ENCODE measurements around the gene ATP6V0A1. TPM values are rescaled to one million over a fixed set of nuclear protein-coding genes. Genes with fewer than 3 reads are reported as not detected.

ATP6V0A1 gene
- total and polyA plus RNA-seq, 10 donors = 23.0 to 140 (median 110) TPM

GRCh38 chr17:42521666-42522262, 63.1 kb downstream of the ATP6V0A1 start:
- peaks cover 39 to 94% (median 66%) of the 10 kb centered on the region in 6 donors for H3K4me1 ChIP-seq
- H3K27me3 ChIP-seq (replicated peaks in 1 of 7) = no peaks in the 10 kb centered on the region
- WGBS, 5 donors = 51 to 90% (median 75%) methylated on average over 10 to 11 of the region's 11 CpGs
- peak; percentile 67 for DNase-seq
- H3K27ac ChIP-seq = peak overlapping the region in 7 of 8 donors; percentile 73 to 91 (median 86)
- no peaks in the 10 kb centered on the region for H3K9me3 ChIP-seq
- peaks cover 0 to 36% (median 14%) of the 10 kb centered on the region in 6 donors for H3K36me3 ChIP-seq
- H3K4me3 ChIP-seq = no peak overlapping the region
- intact Hi-C loops (cut with DNase I; ENCODE audit: low total_unique reads) = no loop called here
- TF ChIP-seq, protein P1, sequence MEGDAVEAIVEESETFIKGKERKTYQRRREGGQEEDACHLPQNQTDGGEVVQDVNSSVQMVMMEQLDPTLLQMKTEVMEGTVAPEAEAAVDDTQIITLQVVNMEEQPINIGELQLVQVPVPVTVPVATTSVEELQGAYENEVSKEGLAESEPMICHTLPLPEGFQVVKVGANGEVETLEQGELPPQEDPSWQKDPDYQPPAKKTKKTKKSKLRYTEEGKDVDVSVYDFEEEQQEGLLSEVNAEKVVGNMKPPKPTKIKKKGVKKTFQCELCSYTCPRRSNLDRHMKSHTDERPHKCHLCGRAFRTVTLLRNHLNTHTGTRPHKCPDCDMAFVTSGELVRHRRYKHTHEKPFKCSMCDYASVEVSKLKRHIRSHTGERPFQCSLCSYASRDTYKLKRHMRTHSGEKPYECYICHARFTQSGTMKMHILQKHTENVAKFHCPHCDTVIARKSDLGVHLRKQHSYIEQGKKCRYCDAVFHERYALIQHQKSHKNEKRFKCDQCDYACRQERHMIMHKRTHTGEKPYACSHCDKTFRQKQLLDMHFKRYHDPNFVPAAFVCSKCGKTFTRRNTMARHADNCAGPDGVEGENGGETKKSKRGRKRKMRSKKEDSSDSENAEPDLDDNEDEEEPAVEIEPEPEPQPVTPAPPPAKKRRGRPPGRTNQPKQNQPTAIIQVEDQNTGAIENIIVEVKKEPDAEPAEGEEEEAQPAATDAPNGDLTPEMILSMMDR (IDR thresholded peaks at IDR 0.05 in 8 of 11, conservative IDR thresholded peaks at IDR 0.05 in 3 of 11) = no peak
- TF ChIP-seq POLR2AphosphoS5 (IDR thresholded peaks at IDR 0.05) (peak; percentile 3 to 33 (median 6)), POLR2A (IDR thresholded peaks at IDR 0.05) (no peak)

- no peak for TF ChIP-seq POLR2AphosphoS5 (IDR thresholded peaks at IDR 0.05)
- TF ChIP-seq POLR2A (IDR thresholded peaks at IDR 0.05) = no peak
- TF ChIP-seq, protein P1 (IDR thresholded peaks at IDR 0.05 in 8 of 11, conservative IDR thresholded peaks at IDR 0.05 in 3 of 11) = no peak
- H3K27ac ChIP-seq = peak overlapping the region in 7 of 8 donors; percentile 73 to 91 (median 86)
These were observed 63.6 kb downstream of the ATP6V0A1 start for GRCh38 chr17:42522263-42522790.

DNA sequence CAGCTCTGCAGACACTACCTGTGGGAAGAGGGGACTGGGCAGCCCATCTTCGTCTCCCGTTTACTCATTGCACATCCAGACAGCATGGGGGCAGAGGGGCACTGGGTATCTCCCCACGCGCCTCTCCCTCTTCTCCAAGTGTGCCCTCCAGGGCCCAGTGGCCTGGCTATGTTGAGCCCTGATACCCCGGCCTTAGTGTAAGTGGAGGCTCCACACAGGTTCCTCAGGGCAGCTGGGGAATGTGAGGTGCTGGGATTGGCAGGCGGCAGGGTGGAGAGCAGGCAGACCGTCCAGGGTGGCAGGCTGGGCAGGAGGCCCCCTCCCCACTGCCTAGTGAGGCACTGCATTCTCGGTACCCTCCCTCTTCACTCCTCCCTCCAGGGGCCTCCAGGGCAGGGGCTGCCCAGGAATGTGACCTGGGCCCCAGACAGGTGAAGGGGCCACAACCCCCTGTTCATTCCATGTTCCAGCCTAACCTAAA, 64.2 kb downstream of the ATP6V0A1 start:
- TF ChIP-seq POLR2A (IDR thresholded peaks at IDR 0.05) (no peak), POLR2AphosphoS5 (IDR thresholded peaks at IDR 0.05) (no peak)
- TF ChIP-seq, protein P1 (IDR thresholded peaks at IDR 0.05 in 8 of 11, conservative IDR thresholded peaks at IDR 0.05 in 3 of 11) = no peak
- DNase-seq = peak; percentile 46
- Histone ChIP-seq H3K9me3 (no peaks in the 10 kb centered on the region), H3K4me3 (no peak overlapping the region), H3K27ac (peak overlapping the region in 7 of 8 donors; percentile 73 to 91 (median 86)), H3K27me3 (replicated peaks in 1 of 7) (no peaks in the 10 kb centered on the region), H3K4me1 (peaks cover 37 to 93% (median 64%) of the 10 kb centered on the region in 6 donors), H3K36me3 (peaks cover 0 to 30% (median 14%) of the 10 kb centered on the region in 6 donors)
- intact Hi-C loops (cut with DNase I; ENCODE audit: low total_unique reads) = no loop called here
- 93 to 97% (median 95%) methylated on average over 4 to 8 of the region's 8 CpGs for WGBS, 5 donors

More at GRCh38 chr17:42522263-42522790, 63.6 kb downstream of the ATP6V0A1 start:
- Histone ChIP-seq H3K9me3 (no peaks in the 10 kb centered on the region), H3K4me3 (no peak overlapping the region), H3K27me3 (replicated peaks in 1 of 7) (no peaks in the 10 kb centered on the region), H3K36me3 (peaks cover 0 to 30% (median 14%) of the 10 kb centered on the region in 6 donors), H3K4me1 (peaks cover 42 to 94% (median 67%) of the 10 kb centered on the region in 6 donors)
- WGBS, 5 donors = 77 to 86% (median 79%) methylated on average over 7 to 9 of the region's 9 CpGs
- peak; percentile 55 for DNase-seq
- intact Hi-C loops (cut with DNase I; ENCODE audit: low total_unique reads) = no loop called here

DNA sequence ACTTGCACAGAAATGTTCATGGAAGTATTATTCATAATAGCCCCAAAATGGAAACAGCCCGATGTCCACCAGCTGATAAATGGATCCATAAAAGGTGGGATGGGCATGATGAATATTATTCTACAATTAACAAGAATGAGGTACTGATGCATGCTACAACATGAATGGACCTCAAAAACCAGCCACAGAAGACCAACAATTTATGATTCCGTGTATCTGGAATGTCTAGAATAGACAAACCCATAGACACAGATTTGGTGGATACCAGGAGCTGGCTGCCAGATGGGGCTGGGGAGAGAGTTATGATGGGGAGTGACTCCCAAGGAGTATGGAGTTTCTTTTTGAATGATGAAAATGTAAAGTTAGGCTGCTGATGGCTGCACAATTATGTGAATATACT, 66.5 kb downstream of the ATP6V0A1 start:
- peak overlapping the region in 6 of 8 donors; percentile 62 to 78 (median 74) for H3K27ac ChIP-seq
- no peaks in the 10 kb centered on the region for H3K9me3 ChIP-seq
- 77 to 96% (median 94%) methylated on average over 2 of the region's 2 CpGs for WGBS, 5 donors
- peaks cover 17 to 88% (median 53%) of the 10 kb centered on the region in 6 donors for H3K4me1 ChIP-seq
- no peak overlapping the region for H3K4me3 ChIP-seq
- peaks cover 0 to 30% (median 14%) of the 10 kb centered on the region in 6 donors for H3K36me3 ChIP-seq
- no peaks in the 10 kb centered on the region for H3K27me3 ChIP-seq (replicated peaks in 1 of 7)
- no peak for TF ChIP-seq POLR2AphosphoS5 (IDR thresholded peaks at IDR 0.05)
- TF ChIP-seq, protein P1 (IDR thresholded peaks at IDR 0.05 in 8 of 11, conservative IDR thresholded peaks at IDR 0.05 in 3 of 11) = no peak
- no peak for TF ChIP-seq POLR2A (IDR thresholded peaks at IDR 0.05)
- DNase-seq = no peak
- intact Hi-C loops (cut with DNase I; ENCODE audit: low total_unique reads) = no loop called here

Measured in spleen (tissue), 11 donors.